OCI-M1 (cell line): ENCODE measurements around the gene SMAD3.
"Not testable (repeated sequence)": the region's sequence is repeated elsewhere in the genome, so short reads cannot be mapped to it uniquely, and the experiment has no call there.

Source experiments
- DNase-seq: peaks from one replicate; lab custom pipeline; 2025; lab: John Stamatoyannopoulos, UW

The SMAD3 gene

GRCh38 chr15:67109141-67110034, 44.0 kb downstream of the SMAD3 start:
- no peak for DNase-seq

GRCh38 chr15:67110361-67110781, 45.0 kb downstream of the SMAD3 start:
- no peak for DNase-seq

- DNase-seq: no peak
Measured at GRCh38 chr15:67110958-67111864, 45.8 kb downstream of the SMAD3 start.

GRCh38 chr15:67114046-67114445, 48.6 kb downstream of the SMAD3 start:
- DNase-seq: no peak

GRCh38 chr15:67114846-67115585, 49.6 kb downstream of the SMAD3 start:
- no peak for DNase-seq

- DNase-seq: no peak
Measured at GRCh38 chr15:67115586-67115969, 50.2 kb downstream of the SMAD3 start.

GRCh38 chr15:67116742-67117141, 51.3 kb downstream of the SMAD3 start:
- no peak for DNase-seq

GRCh38 chr15:67117370-67117769, 52.0 kb downstream of the SMAD3 start:
- DNase-seq: no peak

- no peak for DNase-seq
Measured at GRCh38 chr15:67118808-67119207, 53.4 kb downstream of the SMAD3 start.

- no peak for DNase-seq
Measured at GRCh38 chr15:67119238-67119846, 53.9 kb downstream of the SMAD3 start.

GRCh38 chr15:67120009-67120838, 54.8 kb downstream of the SMAD3 start:
- peak; percentile 9 for DNase-seq

GRCh38 chr15:67120839-67121643, 55.6 kb downstream of the SMAD3 start:
- no peak for DNase-seq

- DNase-seq: no peak
Measured at GRCh38 chr15:67121644-67122605, 56.5 kb downstream of the SMAD3 start.

- not testable (repeated sequence) for DNase-seq
Measured at GRCh38 chr15:67122816-67123215, 57.4 kb downstream of the SMAD3 start.

GRCh38 chr15:67123291-67123690, 57.9 kb downstream of the SMAD3 start:
- DNase-seq: not testable (repeated sequence)

GRCh38 chr15:67124111-67124510, 58.7 kb downstream of the SMAD3 start:
- DNase-seq: no peak

GRCh38 chr15:67124911-67125588, 59.6 kb downstream of the SMAD3 start:
- DNase-seq: no peak
